Right kidney (tissue), 9 donors: ENCODE results near the gene GPS2.
A peak's percentile ranks its signal among the peaks of the same experiment; 100 is the strongest.

ENCODE experiments used
- DNase-seq: peaks from one replicate; pipeline ENCODE4 v3.0.0-alpha.2; 2016
- long read RNA-seq, 8 donors: transcript quantifications; one replicate each; lab custom pipeline, GENCODE V29; 2026

The GPS2 gene, protein sequence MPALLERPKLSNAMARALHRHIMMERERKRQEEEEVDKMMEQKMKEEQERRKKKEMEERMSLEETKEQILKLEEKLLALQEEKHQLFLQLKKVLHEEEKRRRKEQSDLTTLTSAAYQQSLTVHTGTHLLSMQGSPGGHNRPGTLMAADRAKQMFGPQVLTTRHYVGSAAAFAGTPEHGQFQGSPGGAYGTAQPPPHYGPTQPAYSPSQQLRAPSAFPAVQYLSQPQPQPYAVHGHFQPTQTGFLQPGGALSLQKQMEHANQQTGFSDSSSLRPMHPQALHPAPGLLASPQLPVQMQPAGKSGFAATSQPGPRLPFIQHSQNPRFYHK
- long read RNA-seq, donor 1, transcript GPS2-201 (11 exons, 1,379 nt): minor isoform, 13 of 45 reads
- long read RNA-seq, donor 1, transcript GPS2-202 (10 exons, 1,371 nt): major isoform, 18 of 45 reads
- long read RNA-seq, donor 1, partial matches to known transcripts: 7 of 45 reads
- long read RNA-seq, donor 1, other reads (novel, unspliced or antisense): 0 of 45 reads
- long read RNA-seq, donor 2, transcript GPS2-202 (10 exons, 1,371 nt): major isoform, 15 of 144 reads
- long read RNA-seq, donor 2, partial matches to known transcripts: 119 of 144 reads
- long read RNA-seq, donor 2, other reads (novel, unspliced or antisense): 6 of 144 reads
- long read RNA-seq, donor 3, transcript GPS2-201 (11 exons, 1,379 nt): major isoform, 6 of 157 reads
- long read RNA-seq, donor 3, partial matches to known transcripts: 44 of 157 reads
- long read RNA-seq, donor 3, other reads (novel, unspliced or antisense): 99 of 157 reads
- long read RNA-seq, donor 4, transcript GPS2-201 (11 exons, 1,379 nt): major isoform, 10 of 22 reads
- long read RNA-seq, donor 4, transcript GPS2-202 (10 exons, 1,371 nt): minor isoform, 6 of 22 reads
- long read RNA-seq, donor 4, partial matches to known transcripts: 0 of 22 reads
- long read RNA-seq, donor 4, other reads (novel, unspliced or antisense): 0 of 22 reads
- long read RNA-seq, donor 5, transcript GPS2-201 (11 exons, 1,379 nt): major isoform, 17 of 38 reads
- long read RNA-seq, donor 5, transcript GPS2-202 (10 exons, 1,371 nt): minor isoform, 14 of 38 reads
- long read RNA-seq, donor 5, partial matches to known transcripts: 5 of 38 reads
- long read RNA-seq, donor 5, other reads (novel, unspliced or antisense): 0 of 38 reads
- long read RNA-seq, donor 6, transcript GPS2-202 (10 exons, 1,371 nt): major isoform, 11 of 21 reads
- long read RNA-seq, donor 6, transcript GPS2-201 (11 exons, 1,379 nt): minor isoform, 5 of 21 reads
- long read RNA-seq, donor 6, partial matches to known transcripts: 0 of 21 reads
- long read RNA-seq, donor 6, other reads (novel, unspliced or antisense): 0 of 21 reads
- long read RNA-seq, donor 7: 0 reads
- long read RNA-seq, donor 8, transcript GPS2-202 (10 exons, 1,371 nt): major isoform, 10 of 28 reads
- long read RNA-seq, donor 8, transcript GPS2-201 (11 exons, 1,379 nt): minor isoform, 9 of 28 reads
- long read RNA-seq, donor 8, transcript GPS2-213 (3 exons, 823 nt): minor isoform, 5 of 28 reads
- long read RNA-seq, donor 8, partial matches to known transcripts: 0 of 28 reads
- long read RNA-seq, donor 8, other reads (novel, unspliced or antisense): 0 of 28 reads

DNA sequence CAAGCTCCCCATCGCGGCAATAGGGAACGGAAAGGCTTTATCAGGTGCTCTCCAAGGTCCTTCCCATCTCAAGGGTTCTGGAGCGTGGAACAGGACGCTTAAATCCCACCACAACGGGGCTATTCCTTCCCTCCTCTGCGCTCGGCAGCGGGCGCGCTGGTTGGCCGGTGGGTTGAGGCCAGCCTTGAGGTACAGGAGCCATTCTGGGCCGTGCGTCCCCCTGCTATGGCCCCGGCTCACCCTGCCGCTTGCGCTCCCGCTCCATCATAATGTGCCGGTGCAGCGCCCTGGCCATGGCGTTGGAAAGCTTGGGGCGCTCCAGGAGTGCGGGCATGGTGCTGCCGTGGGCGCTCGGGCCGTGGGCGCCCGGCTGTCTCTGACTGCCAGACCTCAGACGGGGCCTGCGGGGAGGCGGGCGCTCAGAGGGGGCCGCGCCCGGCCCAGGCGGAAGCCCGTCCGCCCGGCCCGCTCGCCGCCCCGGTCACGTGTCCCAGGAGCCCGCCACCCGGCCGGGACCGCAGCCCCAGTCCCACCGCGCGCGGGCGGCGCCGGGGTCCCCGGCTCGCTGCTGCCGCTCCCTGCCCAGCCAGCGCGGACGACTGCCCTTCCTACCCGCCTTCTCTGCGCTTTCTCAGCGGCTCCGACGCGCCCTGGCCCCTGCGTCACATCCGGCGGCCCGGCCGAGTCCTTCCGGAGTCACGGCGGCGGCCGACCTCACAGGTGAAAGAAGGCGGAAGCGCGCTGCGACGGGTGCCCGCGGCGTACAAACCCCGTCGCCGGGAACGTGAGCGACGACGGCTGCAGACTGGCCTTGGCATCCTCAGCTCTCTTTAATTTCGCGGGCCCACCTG, at the start of gene GPS2:
TSS of gene GPS2 (minus strand) at position 642 of the 851 bp plus-strand sequence. CDS start at position 334, 308 bp downstream.
- peak; percentile 86 for DNase-seq

DNA sequence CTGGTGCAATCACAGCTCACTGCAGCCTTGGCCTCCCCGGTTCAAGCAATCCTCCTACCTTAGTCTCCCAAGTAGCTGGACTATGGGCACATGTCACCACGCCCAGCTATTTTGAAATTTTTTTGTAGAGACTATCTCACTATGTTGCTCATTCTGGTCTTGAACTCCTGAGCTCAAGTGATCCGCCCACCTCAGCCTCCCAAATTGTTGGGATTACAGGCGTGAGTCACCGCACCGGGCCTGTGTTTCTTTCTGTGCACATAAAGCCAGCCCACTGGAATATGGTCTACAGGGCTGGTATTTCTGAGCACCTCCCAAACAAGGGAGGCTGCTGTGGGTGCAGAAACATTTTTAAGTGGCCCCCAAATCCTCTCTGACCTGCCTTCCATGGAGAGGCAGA, 48.2 kb upstream of the GPS2 start:
- DNase-seq: no peak

DNA sequence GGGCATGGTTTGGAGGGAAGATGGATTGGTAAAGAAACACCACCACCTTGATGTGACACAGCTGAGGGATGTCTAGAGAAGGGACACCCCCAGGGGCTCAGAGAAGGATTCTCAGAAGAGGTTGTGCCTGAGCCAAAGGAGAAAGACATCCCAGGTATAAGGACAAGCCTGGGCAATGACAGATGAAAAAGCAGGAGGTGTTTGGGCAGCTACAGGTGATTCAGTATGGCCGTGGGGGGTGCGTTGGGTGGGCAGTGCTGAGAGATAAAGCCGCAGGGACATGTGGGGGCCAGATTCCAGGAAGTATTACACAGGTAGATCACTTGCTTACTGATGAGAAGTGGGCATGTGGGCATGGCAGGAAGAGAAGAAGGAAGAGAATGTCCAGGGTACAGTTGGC, 46.7 kb upstream of the GPS2 start:
- no peak for DNase-seq

DNA sequence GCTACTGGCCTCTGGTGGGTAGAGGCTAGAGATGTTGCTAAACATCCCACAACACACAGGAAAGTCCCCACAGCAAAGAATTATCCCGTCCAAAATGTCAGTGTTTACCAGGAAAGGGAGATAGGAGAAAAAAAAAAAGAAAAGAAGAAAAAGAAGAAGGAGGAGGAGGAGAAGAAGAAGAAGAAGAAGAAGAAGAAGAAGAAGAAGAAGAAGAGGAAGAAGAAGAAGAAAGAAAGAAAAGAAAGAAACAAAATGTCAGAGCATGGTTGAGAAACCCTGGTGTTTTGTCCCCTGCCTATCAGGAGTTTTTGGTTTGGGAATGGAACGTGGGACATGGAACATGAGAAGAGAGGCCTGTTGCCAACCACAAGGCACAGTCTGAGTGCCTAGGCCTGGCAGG, 42.2 kb upstream of the GPS2 start:
- DNase-seq: no peak

DNA sequence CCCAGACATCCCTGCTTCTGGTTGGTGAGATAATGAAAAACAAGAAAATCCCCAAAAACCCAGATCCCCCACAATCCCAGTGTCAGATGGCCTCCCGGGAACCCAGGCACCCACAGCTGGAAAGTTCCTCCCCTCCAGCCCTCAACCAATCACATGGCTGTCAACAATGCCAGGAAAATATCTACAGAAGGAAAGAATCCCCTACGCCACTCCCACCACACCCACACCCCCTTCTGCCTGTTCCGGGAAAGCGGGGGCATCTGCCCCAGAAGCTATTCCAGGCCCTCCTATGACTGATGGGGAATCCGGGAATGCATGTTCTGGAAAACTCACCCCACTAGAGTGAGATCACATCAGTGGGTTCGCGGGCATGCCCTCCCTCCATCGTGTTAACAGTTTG, 41.6 kb upstream of the GPS2 start:
- no peak for DNase-seq

DNA sequence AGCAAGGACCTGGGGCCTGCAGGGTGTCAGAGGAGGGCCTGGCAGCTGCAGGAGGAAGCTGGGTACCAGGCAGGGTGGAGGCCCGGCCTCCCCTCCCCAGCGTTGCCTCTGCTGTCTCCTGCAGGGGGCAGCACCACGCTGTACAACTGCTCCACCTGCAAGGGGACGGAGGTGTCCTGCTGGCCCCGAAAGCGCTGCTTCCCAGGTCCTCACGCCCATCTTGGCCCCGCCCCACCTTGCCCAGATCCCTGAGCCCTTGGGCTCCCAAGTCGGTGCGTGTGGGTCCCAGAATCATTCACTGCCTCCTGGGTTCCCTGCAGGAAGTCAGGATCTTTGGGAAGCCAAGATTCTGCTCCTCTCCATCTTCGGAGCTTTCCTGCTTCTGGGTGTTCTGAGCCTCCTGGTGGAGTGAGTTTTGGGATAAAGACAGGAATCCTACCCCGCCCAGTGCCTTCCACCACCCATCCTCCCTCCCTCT, 41.0 kb upstream of the GPS2 start:
- peak; percentile 76 for DNase-seq

DNA sequence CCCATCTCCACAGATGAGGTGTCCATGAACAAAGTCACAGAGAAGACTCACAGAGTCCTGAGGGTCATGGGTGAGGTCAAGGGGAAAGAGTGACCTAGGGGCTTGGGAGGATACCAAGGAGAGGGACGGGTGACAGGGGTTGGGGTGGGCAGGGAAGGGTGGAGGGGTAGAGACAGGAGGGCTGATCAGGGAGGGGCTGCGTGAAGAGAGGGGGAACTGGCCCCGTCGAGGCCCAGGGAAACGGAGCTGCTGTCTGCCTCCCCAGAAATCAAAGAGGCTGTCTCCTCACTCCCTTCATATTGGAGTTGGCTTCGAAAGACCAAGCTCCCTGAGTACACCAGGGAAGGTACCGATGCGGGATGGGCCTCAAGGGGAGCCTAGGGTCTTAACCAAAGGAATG, 40.4 kb upstream of the GPS2 start:
- DNase-seq: no peak

DNA sequence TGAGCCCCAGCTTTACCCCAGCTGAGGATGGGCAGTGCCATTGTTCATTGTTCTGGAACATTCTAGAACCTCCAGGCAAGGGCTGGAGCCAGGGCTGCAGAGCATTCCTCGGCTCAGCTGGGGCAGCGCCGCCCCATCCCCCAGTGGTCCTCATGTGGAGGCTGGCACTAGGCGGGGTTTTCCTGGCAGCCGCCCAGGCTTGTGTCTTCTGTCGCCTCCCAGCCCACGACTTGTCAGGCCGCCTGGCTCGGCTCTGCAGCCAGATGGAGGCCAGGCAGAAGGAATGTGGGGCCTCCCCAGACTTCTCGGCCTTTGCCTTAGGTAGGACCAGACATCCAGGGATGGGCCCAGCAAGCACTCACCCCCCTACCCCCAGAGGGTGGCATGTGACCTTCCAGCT, 39.9 kb upstream of the GPS2 start, which contains the start of gene TMEM95:
TSS of gene TMEM95 (plus strand) at position 104 of the 400 bp plus-strand sequence. CDS start at position 153, 49 bp downstream.
- DNase-seq: no peak

DNA sequence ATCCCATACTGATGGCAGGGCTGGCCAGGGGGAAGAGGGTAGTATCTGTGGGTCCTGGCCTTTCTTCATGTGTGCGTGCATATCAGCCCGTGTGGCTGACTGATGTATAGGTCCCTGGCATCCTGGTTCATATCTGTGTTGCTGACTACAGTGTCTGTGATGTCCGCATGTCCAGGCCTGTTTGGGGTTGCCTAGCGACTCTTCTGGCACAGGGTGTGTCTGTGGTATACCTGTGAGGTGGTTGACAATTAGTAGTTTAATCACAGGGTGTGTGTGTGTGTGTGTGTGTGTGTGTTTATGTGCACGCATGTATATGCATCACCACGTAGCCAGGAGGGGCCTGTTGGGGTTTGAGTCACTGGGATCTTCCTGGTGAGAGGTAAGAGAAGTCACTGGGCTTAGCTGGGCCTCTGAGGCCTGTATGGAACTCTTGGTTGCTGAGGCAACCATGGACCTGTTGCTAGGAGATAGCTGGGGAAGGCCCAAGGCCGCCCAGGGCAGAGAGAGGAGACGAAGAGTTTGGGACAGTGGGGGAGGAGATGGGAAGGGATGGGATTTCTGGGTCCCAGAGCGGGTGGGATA, 39.2 kb upstream of the GPS2 start:
- no peak for DNase-seq

DNA sequence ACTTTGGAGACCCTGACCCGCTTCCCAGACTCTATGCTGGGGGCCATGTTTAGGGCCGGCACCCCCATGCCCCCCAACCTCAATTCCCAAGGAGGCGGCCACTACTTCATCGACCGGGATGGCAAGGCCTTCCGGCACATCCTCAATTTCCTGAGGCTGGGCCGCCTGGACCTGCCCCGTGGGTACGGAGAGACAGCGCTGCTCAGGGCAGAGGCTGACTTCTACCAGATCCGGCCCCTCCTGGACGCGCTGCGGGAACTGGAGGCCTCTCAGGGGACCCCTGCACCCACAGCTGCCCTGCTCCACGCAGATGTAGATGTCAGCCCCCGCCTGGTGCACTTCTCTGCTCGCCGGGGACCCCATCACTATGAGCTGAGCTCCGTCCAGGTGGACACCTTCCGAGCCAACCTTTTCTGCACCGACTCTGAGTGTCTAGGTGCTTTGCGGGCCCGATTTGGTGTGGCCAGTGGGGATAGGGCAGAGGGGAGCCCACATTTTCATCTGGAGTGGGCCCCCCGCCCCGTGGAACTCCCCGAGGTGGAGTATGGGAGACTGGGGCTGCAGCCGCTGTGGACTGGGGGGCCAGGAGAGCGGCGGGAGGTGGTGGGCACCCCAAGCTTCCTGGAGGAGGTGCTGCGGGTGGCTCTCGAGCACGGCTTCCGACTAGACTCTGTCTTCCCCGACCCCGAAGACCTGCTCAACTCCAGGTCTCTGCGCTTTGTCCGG, 37.9 kb upstream of the GPS2 start:
- no peak for DNase-seq

DNA sequence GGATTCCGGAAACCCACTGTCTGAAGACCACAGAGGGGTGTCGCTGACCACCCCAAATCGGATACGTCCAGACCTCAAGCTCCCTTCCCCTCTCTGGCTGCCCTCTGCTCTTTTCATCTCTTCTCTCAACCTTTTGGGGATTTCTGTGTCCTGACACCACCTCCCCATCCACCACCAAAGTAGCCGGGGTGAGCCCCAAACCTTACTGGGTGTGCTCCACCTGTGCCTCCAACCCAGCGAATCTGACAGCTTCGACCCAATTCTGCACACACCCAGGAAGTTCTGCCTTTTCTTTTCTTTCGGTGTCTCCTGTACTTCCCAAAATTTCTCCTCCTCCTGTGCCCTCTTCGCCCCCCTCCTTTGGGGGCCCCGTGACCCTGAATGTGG, 37.3 kb upstream of the GPS2 start:
- no peak for DNase-seq

DNA sequence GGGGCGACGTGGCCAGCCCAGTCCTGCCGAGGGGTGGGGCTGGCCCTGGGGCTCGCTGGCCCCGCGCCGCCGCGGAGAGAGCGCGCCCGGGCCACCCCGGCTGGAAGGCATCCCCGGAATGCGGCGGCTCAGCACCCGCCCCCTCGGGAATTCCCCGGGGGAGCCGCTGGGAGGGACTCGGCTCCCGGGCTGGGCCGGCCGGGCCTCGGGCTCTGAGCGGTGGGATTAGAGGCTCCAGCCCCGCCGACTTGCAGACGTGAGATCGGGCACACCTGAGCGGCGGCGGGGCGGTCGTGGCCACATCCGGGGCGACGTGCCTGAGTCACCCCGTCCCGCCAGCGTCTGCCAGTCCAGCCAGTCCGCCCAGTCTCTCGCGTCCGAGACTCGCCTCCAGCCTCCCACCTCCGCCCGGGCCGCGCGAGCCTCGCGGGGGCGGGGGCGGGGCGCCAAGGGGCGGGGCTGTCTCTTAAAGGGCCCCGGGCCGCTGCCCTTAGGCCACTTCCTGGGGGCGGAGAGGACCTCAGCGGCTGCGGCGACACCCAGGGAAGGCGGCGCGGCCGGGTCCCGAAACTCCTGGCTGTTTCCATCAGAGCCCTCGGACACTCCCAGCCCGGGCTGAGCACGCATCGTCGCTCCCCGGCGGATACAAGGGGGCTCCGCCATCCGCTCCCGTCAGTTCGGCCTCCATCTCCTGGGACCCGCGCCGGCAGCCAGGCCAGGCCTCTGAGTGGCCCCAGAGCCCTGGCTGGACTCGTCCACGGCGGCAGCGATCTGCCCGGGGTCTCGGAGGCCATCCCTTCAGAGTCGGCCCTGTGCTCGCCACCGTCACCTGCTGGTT, 36.7 kb upstream of the GPS2 start, which contains the start of gene KCTD11:
TSS of gene KCTD11 (plus strand) at position 498 of the 838 bp plus-strand sequence.
- DNase-seq: peak; percentile 97

DNA sequence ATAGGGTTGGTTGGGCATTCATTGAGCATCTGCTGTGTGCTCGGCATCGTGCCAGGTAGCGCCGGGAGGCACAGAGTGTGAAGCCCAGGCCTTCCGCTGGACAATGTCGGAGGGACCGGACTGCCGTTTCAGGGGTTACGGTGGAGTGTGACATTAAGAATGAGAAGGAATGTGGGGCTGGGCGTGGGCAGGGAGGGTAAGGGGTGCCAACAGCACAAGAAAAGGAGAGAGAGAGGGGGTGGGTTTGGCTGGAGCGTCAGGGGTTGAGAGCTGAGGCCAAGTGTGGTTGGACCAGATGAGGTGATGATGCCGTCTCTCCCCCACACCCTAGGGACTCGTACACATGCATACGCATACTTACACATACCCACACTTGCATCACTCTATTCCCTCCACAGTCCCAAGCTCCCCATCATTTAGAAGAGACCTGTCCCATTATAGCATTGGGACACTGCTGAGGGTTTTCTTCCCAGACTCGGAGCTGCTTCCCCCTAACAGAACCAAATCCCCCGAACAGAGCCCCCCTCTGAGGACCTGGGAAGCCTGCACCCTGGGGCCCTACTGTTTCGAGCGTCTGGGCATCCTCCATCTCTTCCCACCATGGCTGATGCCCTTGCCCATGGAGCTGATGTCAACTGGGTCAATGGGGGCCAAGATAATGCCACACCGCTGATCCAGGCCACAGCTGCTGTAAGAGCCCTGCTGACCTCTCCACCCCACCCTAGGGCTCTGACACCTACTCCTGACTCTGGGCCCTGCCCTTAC, 33.5 kb upstream of the GPS2 start:
- DNase-seq: no peak

DNA sequence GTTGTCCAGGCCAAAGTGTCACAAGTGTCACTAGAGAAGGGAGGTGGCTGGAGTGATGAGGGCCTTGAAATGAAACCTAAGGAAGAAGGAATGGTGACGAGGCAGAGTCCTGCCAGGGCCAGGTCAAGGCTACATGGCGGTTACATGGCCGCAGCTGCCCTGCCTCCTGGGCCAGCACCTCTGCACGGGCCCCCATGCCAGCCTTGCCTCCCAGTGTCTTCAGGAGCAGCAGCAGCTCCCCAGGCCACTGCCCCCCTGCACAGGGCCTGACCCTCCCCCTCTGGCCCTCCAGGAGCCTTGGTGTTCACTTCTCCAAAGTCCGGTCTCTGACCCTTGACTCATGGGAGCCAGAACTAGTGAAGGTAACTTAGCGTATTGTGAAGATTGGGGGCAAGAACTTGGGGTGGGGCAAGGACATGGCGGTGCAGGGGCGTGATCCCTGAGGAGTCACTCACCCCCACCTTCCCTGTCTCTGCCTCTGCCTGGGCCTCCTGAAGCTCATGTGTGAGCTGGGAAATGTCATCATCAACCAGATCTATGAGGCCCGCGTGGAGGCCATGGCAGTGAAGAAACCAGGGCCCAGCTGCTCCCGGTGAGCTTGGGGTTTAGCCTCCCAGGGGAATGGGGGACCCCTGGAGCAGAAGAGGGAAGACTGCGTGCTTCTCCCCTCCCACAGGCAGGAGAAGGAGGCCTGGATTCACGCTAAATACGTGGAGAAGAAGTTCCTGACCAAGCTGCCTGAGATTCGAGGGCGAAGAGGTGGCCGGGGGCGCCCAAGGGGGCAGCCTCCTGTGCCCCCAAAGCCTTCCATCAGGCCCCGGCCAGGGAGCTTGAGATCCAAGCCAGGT, 32.7 kb upstream of the GPS2 start:
- no peak for DNase-seq

DNA sequence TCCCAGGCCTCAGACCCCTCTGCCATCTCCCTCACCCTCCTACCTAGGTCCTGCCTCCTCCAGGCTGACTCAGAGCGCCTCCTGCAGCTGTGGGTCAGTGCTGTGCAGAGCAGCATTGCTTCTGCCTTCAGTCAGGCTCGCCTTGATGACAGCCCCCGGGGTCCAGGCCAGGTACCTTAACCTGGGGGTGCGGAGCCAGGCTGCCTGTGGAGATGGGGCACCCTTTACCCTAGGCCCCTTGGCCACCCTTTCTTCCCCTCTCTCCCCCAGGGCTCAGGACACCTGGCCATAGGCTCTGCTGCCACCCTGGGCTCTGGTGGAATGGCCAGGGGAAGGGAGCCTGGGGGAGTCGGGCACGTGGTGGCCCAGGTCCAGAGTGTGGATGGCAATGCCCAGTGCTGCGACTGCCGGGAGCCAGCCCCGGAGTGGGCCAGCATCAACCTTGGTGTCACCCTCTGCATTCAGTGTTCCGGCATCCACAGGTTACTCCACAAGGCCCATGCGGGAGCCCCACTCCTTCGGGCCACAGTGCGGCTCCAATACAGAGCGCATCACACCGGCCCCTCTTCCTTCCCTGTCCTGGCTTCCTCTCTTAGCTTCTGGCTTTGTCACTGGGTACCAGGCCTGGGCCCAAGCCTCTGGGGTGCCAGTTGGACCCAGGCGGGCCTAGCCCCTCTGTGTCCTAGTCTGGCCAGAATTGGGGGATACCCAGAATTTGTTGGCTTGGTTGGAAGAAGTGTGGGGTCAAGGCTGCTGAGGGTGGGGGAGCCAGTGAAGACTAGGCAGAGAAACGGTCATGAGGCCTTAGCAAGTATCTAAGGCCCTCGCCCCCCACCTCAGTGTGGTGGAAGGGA, 31.8 kb upstream of the GPS2 start:
- no peak for DNase-seq

DNA sequence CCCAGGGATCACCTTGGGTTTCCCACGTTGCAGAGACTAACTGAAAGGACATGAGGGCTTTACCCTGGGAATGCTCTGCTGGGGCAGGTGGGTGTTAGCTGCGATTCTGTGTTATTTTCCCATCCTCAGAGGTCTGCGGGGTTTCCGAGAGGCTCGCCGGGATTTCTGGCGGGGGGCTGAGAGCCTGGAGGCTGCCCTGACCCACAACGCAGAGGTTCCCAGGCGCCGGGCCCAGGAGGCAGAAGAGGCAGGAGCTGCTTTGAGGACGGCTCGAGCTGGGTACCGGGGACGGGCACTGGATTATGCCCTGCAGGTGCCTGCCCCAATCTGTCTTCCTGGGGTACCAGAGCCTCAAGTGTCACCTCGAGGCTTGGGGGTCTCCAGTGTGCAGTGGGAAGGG, 28.1 kb upstream of the GPS2 start:
- no peak for DNase-seq
